ENCODE results near the gene C12orf57.

Gene C12orf57

DNA sequence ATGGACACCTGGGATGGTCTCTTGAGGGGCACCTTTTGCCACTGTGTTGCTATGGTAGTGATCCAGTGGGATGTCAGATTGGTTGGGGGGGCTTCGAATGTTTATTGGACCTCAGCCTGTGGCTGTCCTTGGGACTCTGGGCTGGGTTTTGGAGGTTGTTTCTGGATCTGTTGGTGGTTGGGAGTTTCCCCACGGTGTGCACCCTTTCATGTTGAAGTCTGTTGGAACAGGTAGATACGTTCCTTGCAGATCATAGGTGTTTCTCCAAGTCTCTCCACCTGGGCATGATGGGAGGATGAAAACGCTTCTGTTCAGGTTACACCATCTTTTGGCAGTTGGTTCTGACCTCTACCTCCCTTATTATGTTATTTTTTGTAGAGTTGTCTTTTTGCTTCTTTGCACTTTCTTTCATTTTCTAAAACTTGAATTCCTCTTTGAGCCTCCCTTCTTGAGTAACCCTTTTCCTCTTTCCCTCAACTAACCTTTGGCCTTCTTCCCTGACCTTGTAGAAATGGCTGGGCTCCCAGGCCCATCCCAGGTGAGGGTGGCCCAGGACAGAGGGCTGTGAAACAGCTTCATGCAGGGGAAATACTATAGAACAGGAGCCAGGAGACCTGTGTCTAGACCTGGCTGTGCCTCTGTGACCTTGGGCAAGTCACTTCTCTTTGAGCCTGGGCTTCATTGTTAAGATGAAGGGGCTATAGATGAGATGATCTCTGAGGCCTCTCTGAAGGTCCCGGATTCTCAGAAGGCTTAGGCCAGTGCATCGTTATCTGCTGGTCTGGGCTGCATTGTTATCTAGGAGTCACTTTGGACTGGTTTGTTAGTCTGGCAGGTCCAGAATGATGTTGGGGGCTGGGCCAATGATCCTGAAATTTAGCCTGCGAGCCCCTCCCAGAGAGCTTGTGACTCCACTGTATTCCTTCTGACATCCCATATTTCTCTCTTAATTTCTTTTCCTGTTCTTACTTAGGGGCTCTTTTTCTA is 14.1 kb upstream of the C12orf57 start:
- TF ChIP-seq, protein P1, sequence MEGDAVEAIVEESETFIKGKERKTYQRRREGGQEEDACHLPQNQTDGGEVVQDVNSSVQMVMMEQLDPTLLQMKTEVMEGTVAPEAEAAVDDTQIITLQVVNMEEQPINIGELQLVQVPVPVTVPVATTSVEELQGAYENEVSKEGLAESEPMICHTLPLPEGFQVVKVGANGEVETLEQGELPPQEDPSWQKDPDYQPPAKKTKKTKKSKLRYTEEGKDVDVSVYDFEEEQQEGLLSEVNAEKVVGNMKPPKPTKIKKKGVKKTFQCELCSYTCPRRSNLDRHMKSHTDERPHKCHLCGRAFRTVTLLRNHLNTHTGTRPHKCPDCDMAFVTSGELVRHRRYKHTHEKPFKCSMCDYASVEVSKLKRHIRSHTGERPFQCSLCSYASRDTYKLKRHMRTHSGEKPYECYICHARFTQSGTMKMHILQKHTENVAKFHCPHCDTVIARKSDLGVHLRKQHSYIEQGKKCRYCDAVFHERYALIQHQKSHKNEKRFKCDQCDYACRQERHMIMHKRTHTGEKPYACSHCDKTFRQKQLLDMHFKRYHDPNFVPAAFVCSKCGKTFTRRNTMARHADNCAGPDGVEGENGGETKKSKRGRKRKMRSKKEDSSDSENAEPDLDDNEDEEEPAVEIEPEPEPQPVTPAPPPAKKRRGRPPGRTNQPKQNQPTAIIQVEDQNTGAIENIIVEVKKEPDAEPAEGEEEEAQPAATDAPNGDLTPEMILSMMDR (IDR thresholded peaks at IDR 0.05) = no peak

DNA sequence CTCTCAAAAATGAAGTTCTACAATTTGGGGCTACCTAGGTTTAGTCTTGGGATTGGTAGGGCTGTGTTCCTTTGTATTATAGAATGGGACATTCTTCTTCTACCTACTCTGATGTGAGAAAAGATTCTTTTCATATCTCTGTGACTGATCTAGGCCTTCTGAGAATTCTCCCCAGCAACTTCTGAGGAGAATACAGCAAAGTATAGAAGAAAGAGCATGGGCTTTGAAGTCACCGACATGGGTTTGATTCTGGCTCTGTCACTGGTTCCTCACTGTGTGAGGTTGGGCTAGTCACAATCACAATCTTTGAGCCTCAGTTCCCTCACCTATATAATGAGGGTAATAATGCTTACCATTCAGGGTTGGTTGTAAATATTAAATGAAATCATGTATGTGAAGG is 11.1 kb upstream of the C12orf57 start:
- TF ChIP-seq, protein P1 (IDR thresholded peaks at IDR 0.05) = no peak

DNA sequence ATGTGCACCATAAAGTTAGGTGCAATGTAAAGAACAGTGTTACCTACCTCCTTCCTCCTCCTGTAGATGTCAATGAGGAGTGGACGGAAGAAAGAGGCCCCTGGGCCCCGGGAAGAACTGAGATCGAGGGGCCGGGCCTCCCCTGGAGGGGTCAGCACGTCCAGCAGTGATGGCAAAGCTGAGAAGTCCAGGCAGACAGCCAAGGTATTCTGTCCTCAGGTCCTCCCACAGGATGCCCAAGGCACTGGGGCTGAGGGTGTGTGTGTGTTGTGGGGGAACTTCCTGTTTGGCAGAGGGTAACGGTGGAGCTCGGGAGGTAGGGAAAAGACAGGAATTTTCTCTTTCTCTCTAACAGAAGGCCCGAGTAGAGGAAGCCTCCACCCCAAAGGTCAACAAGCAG is 9.7 kb upstream of the C12orf57 start:
- TF ChIP-seq, protein P1 (IDR thresholded peaks at IDR 0.05) = no peak

DNA sequence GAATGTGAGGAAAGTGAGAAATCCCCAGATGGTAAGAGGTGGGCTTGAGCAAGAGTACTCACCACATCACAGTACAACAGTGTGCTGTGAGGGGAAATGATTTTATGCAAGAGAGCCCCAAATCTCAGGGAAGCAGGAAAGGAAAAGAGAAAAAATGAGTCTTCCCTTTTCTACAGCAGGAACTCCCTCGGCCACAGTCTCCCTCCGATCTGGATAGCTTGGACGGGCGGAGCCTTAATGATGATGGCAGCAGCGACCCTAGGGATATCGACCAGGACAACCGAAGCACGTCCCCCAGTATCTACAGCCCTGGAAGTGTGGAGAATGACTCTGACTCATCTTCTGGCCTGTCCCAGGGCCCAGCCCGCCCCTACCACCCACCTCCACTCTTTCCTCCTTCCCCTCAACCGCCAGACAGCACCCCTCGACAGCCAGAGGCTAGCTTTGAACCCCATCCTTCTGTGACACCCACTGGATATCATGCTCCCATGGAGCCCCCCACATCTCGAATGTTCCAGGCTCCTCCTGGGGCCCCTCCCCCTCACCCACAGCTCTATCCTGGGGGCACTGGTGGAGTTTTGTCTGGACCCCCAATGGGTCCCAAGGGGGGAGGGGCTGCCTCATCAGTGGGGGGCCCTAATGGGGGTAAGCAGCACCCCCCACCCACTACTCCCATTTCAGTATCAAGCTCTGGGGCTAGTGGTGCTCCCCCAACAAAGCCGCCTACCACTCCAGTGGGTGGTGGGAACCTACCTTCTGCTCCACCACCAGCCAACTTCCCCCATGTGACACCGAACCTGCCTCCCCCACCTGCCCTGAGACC is 8.2 kb upstream of the C12orf57 start:
- TF ChIP-seq, protein P1 (IDR thresholded peaks at IDR 0.05) = no peak

DNA sequence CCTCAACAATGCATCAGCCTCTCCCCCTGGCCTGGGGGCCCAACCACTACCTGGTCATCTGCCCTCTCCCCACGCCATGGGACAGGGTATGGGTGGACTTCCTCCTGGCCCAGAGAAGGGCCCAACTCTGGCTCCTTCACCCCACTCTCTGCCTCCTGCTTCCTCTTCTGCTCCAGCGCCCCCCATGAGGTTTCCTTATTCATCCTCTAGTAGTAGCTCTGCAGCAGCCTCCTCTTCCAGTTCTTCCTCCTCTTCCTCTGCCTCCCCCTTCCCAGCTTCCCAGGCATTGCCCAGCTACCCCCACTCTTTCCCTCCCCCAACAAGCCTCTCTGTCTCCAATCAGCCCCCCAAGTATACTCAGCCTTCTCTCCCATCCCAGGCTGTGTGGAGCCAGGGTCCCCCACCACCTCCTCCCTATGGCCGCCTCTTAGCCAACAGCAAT is 7.6 kb upstream of the C12orf57 start:
- TF ChIP-seq, protein P1 (IDR thresholded peaks at IDR 0.05) = no peak

DNA sequence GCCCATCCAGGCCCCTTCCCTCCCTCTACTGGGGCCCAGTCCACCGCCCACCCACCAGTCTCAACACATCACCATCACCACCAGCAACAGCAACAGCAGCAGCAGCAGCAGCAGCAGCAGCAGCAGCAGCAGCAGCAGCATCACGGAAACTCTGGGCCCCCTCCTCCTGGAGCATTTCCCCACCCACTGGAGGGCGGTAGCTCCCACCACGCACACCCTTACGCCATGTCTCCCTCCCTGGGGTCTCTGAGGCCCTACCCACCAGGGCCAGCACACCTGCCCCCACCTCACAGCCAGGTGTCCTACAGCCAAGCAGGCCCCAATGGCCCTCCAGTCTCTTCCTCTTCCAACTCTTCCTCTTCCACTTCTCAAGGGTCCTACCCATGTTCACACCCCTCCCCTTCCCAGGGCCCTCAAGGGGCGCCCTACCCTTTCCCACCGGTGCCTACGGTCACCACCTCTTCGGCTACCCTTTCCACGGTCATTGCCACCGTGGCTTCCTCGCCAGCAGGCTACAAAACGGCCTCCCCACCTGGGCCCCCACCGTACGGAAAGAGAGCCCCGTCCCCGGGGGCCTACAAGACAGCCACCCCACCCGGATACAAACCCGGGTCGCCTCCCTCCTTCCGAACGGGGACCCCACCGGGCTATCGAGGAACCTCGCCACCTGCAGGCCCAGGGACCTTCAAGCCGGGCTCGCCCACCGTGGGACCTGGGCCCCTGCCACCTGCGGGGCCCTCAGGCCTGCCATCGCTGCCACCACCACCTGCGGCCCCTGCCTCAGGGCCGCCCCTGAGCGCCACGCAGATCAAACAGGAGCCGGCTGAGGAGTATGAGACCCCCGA is 7.0 kb upstream of the C12orf57 start:
- TF ChIP-seq, protein P1 (IDR thresholded peaks at IDR 0.05) = no peak
